Activated naive CD8-positive, alpha-beta T cell treated with anti-CD3 and anti-CD28 coated beads, Interleukin-2, amount 10 ng/mL, durations not matched to agents 7 days and 5 days (primary cell): ENCODE measurements around the gene PPHLN1. TPM values are rescaled to one million over a fixed set of nuclear protein-coding genes. Genes with fewer than 3 reads are reported as not detected.

Experiments used
- ATAC-seq: fragments of 150-1000 bp; cut with Tn5 transposase; one replicate; pipeline ENCODE4 v1.10.0; 2021; ENCODE audit warnings: low read depth, moderate library complexity
- POLR2A ChIA-PET: fragments of 350-600 bp; sonication (Branson Sonifier 250); formaldehyde crosslinking; loops from one replicate; lab custom pipeline; 2021; ENCODE audit warnings: antibody characterized with exemption; lab: Charles Lee
- DNase-seq: peaks from one replicate; pipeline ENCODE4 v3.0.0; 2021
- H3K27ac Mint-ChIP-seq: one replicate; pipeline ENCODE4 v1.8.0; 2022; ENCODE audit warnings: mild to moderate bottlenecking, mixed read lengths
- H3K27me3 Mint-ChIP-seq: one replicate; pipeline ENCODE4 v1.8.0; 2022; ENCODE audit warnings: mild to moderate bottlenecking, moderate library complexity, mixed read lengths
- H3K36me3 Mint-ChIP-seq: one replicate; pipeline ENCODE4 v1.8.0; 2021; ENCODE audit warnings: mild to moderate bottlenecking, mixed read lengths
- H3K4me1 Mint-ChIP-seq: one replicate; pipeline ENCODE4 v1.8.0; 2021; ENCODE audit warnings: mixed read lengths
- H3K4me3 Mint-ChIP-seq: one replicate; pipeline ENCODE4 v1.8.0; 2022; ENCODE audit warnings: mild to moderate bottlenecking, moderate library complexity, mixed read lengths
- H3K9me3 Mint-ChIP-seq: one replicate; pipeline ENCODE4 v1.8.0; 2021; ENCODE audit warnings: mixed read lengths
- total RNA-seq, 2 experiments: library from RNA; stranded (reverse); gene quantifications; one replicate each; pipeline ENCODE4 v1.2.3, GENCODE V29; 2021

The PPHLN1 gene
- total RNA-seq, 2 experiments from 2014 or later, result 86.3 to 91.4 TPM

DNA sequence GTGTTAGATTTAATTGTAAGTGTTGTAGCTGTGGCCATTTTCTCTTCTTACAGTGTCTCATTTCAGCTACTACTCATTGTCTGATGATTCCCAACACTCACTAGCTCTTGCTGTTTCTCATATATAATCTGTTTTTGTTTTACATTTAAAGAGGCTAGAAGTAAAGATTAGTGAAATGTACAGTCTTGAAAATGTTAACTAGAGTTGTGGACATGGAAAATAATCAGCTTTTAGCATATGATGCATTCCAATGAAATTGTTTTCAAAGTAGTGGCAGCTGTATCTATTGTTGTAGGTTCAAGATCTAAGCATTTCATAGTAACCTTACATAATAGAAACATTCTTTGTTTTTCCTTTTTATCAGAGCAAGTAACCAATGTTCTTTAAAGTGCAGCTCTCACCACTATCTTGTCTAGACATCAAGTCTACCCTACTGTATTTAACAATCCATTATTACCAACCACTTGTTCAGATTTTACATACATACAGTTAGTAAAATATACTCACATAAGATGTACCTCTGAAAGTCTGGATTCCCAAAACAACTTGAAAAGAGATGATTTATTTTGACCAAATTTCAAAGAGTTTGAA lies 76.9 kb downstream of the PPHLN1 start:
- Mint-ChIP-seq H3K9me3 (no peaks in the 10 kb centered on the region), H3K36me3 (peaks cover 28% of the 10 kb centered on the region), H3K4me3 (no peak overlapping the region), H3K27ac (no peak overlapping the region), H3K27me3 (no peaks in the 10 kb centered on the region), H3K4me1 (no peaks in the 10 kb centered on the region)
- POLR2A ChIA-PET, result no interaction called here
- no peak for DNase-seq
- ATAC-seq, result no peak

- Mint-ChIP-seq H3K36me3 (peaks cover 20% of the 10 kb centered on the region), H3K4me3 (no peak overlapping the region), H3K27ac (no peak overlapping the region), H3K27me3 (no peaks in the 10 kb centered on the region), H3K4me1 (no peaks in the 10 kb centered on the region), H3K9me3 (no peaks in the 10 kb centered on the region)
- DNase-seq, result no peak
- POLR2A ChIA-PET, result no interaction called here
- no peak for ATAC-seq
These were observed 81.3 kb downstream of the PPHLN1 start for GRCh38 chr12:42407306-42407705.

- H3K27ac Mint-ChIP-seq, result no peak overlapping the region
- H3K9me3 Mint-ChIP-seq, result no peaks in the 10 kb centered on the region
- POLR2A ChIA-PET, result no interaction called here
- no peaks in the 10 kb centered on the region for H3K4me1 Mint-ChIP-seq
- no peak for DNase-seq
- no peak for ATAC-seq
- H3K27me3 Mint-ChIP-seq, result no peaks in the 10 kb centered on the region
- no peak overlapping the region for H3K4me3 Mint-ChIP-seq
- peaks cover 26% of the 10 kb centered on the region for H3K36me3 Mint-ChIP-seq
These were observed 83.5 kb downstream of the PPHLN1 start for GRCh38 chr12:42409471-42409870.

DNA sequence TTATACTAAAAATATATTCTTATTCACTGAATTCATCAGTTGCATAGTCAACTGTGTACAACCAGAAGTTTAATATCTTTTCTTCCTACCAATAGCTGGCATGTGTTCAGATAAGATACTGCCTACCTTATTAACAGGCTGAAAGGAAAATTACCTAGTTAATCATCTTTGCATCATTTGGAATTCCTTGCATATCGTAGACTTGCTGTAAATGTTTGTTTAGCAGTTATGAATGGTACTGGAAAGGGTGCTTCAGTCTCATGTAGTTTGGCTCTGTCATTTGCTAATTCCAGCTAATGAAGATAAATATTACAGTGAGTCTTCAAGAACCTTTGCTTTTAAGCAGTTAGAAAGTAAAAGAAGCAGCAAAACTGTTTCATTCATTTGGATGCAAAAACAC lies 84.4 kb downstream of the PPHLN1 start:
- peaks cover 26% of the 10 kb centered on the region for H3K36me3 Mint-ChIP-seq
- no peaks in the 10 kb centered on the region for H3K4me1 Mint-ChIP-seq
- no peaks in the 10 kb centered on the region for H3K27me3 Mint-ChIP-seq
- no peak overlapping the region for H3K27ac Mint-ChIP-seq
- POLR2A ChIA-PET, result no interaction called here
- H3K4me3 Mint-ChIP-seq, result no peak overlapping the region
- H3K9me3 Mint-ChIP-seq, result no peaks in the 10 kb centered on the region
- ATAC-seq (no peak), DNase-seq (no peak)

DNA sequence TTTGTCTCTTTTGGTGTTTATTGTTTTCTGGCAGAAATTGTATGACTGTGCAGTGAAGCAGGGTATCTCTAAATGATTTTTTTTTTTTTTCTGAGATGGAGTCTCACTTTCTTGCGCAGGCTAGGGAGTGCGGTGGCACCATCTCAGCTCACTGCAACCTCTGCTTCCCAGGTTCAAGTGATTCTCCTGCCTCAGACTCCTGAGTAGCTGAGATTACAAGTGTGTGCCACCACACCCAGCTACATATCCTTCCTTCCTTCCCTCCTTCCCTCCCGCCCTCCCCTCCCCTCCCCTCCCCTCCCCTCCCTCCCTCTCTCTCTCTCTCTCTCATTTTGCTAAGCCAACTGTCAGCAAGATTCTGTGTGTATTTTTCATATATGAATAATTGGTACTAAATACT lies 94.4 kb downstream of the PPHLN1 start:
- Mint-ChIP-seq H3K4me1 (peaks cover 5% of the 10 kb centered on the region), H3K27ac (no peak overlapping the region), H3K36me3 (peaks cover 21% of the 10 kb centered on the region), H3K4me3 (no peak overlapping the region), H3K9me3 (no peaks in the 10 kb centered on the region), H3K27me3 (no peaks in the 10 kb centered on the region)
- DNase-seq (no peak), ATAC-seq (no peak)
- POLR2A ChIA-PET, result no interaction called here

DNA sequence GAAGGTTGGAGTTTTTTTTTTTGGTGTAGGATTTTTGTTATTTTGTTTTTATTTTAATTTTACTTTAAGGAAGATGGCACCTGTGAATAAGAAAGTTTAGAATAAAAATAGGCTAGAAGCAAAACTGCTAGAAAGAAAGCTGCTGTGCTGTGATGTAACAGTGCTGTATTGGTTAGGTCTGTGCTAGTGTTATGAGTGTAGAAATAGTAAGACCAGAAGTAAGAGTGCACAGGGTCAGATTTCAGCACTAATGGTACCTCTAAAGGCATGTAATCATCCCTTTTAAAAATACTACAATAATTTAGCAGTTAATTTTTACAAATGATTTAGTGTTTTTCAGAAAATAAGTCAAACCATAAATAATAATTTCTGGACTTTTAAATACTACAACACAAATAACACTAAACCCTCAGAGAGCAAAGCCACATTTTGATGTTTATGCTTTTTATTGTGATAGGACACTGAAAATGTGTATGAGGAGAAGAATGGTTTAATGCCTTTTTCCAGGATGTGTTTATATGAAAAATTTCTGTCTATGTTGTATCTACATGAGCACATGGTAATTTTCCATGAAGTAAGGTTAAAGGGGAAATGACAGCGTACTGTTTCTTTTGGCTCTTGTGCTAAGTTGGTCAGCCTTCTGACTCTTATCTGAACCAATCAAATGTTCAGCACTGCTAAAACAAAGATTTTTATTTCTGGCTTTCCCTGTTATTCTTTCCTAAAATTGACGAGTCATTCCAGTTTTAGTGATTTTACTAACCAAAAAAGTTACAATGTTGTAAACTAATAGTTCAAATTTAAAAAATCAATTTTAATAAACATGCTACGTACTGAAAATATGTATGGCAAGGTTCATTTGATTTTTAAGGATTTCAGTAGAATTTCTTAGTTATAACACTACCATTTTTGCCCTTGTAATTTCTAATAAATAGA lies 96.1 kb downstream of the PPHLN1 start:
- Mint-ChIP-seq H3K4me3 (no peak overlapping the region), H3K4me1 (peaks cover 8% of the 10 kb centered on the region), H3K27ac (no peak overlapping the region), H3K27me3 (no peaks in the 10 kb centered on the region), H3K36me3 (peaks cover 22% of the 10 kb centered on the region), H3K9me3 (no peaks in the 10 kb centered on the region)
- DNase-seq, result no peak
- POLR2A ChIA-PET, result no interaction called here
- no peak for ATAC-seq

GRCh38 chr12:42422785-42423184 lies 96.8 kb downstream of the PPHLN1 start:
- Mint-ChIP-seq H3K9me3 (no peaks in the 10 kb centered on the region), H3K4me1 (peaks cover 8% of the 10 kb centered on the region), H3K36me3 (peaks cover 27% of the 10 kb centered on the region), H3K27me3 (no peaks in the 10 kb centered on the region), H3K27ac (no peak overlapping the region), H3K4me3 (no peak overlapping the region)
- POLR2A ChIA-PET, result no interaction called here
- DNase-seq (no peak), ATAC-seq (no peak)

GRCh38 chr12:42426746-42427145 lies 100.8 kb downstream of the PPHLN1 start:
- Mint-ChIP-seq H3K36me3 (peaks cover 36% of the 10 kb centered on the region), H3K27me3 (no peaks in the 10 kb centered on the region), H3K9me3 (no peaks in the 10 kb centered on the region), H3K27ac (no peak overlapping the region), H3K4me3 (no peak overlapping the region), H3K4me1 (peaks cover 2% of the 10 kb centered on the region)
- POLR2A ChIA-PET, result no interaction called here
- ATAC-seq, result no peak
- DNase-seq, result no peak

DNA sequence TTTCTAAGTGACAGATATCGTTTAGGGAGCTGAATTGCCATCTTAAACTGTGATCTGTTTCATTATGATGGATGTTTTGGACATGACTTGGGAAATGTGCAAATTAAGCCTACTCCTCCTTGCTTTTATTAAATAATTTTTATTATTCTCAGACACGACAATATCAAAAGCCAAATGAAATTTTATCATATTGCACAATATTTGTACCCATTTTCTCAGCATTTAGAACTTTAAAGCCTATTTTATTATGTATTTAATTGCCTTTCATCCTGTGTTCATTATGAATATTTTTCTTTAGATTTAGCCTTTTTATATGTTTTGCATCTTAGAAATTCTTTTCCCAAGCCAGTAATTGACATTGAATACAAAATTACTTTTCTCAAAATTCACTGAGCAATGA lies 102.9 kb downstream of the PPHLN1 start:
- DNase-seq (no peak), ATAC-seq (no peak)
- Mint-ChIP-seq H3K36me3 (peaks cover 50% of the 10 kb centered on the region), H3K27ac (no peak overlapping the region), H3K27me3 (no peaks in the 10 kb centered on the region), H3K4me3 (no peak overlapping the region), H3K4me1 (peaks cover 2% of the 10 kb centered on the region), H3K9me3 (no peaks in the 10 kb centered on the region)
- POLR2A ChIA-PET, result no interaction called here

GRCh38 chr12:42432517-42433140 lies 106.7 kb downstream of the PPHLN1 start:
- POLR2A ChIA-PET, result no interaction called here
- DNase-seq (no peak), ATAC-seq (no peak)
- H3K27ac Mint-ChIP-seq, result no peak overlapping the region
- H3K27me3 Mint-ChIP-seq, result no peaks in the 10 kb centered on the region
- no peak overlapping the region for H3K4me3 Mint-ChIP-seq
- H3K9me3 Mint-ChIP-seq, result no peaks in the 10 kb centered on the region
- H3K36me3 Mint-ChIP-seq, result peaks cover 38% of the 10 kb centered on the region
- H3K4me1 Mint-ChIP-seq, result no peaks in the 10 kb centered on the region

DNA sequence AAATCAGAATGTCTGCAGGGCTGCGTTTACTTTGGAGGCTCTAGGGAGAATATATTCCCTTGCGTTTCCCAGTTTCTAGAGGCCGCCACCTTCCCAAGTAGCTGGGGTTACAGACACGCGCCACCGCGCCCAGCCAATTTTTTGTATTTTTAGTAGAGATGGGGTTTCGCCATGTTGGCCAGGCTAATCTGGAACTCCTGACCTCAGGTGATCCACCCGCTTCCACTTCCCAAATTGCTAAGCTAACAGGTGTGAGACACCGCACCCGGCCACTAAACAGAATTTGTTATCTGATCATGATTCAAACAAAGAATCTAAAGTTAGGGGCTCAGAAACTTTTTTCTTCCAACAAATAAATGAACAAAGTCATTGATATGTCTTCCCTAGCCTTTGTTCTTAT lies 114.6 kb downstream of the PPHLN1 start:
- ATAC-seq (no peak), DNase-seq (no peak)
- no peaks in the 10 kb centered on the region for H3K4me1 Mint-ChIP-seq
- POLR2A ChIA-PET, result no interaction called here
- H3K36me3 Mint-ChIP-seq, result peaks cover 47% of the 10 kb centered on the region
- H3K9me3 Mint-ChIP-seq, result peaks cover 7% of the 10 kb centered on the region
- no peaks in the 10 kb centered on the region for H3K27me3 Mint-ChIP-seq
- no peak overlapping the region for H3K27ac Mint-ChIP-seq
- H3K4me3 Mint-ChIP-seq, result no peak overlapping the region

DNA sequence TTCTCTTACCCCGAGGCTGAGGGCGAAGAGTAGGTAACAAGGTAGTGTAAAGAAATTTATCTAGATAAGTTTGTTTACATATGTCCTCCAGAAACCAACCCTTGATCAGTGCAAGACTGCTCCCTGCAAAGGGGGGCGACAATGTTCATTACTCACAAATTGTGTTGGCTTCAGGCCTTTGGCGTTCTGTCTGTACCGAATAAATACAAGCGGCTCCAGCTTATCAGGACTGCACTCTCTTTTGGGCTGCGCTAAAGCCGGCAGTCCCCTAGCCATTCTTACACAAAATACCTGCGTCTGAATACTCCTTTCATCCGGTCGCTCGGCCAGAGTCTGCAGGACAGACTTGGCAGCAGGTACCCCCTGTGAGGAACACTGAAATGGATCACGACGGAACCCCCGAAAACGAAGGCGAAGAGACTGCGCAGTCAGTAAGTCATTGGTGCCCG lies 116.4 kb downstream of the PPHLN1 start:
- Mint-ChIP-seq H3K9me3 (peaks cover 7% of the 10 kb centered on the region), H3K27me3 (no peaks in the 10 kb centered on the region), H3K27ac (no peak overlapping the region), H3K4me3 (no peak overlapping the region), H3K4me1 (no peaks in the 10 kb centered on the region), H3K36me3 (peaks cover 47% of the 10 kb centered on the region)
- POLR2A ChIA-PET, result no interaction called here
- no peak for ATAC-seq
- no peak for DNase-seq

DNA sequence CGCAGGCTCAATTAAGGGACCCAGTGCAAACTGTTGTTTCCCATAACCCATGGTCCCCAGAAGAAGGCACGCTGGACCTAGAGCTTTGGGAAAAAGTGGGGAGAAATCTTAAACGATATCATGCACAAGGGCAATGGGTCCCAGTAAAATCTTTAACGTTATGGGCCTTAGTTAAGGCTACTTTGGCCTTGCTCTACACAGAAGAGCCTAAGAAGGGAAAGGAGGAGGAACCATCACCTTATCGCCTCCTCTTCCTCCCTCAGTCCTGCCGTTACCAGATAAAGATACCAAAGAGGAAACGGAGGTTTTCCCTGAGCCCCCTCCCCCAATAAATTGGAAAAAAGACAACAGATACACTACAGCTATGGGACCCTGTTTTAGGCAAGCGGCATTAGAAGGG lies 116.9 kb downstream of the PPHLN1 start:
- peaks cover 48% of the 10 kb centered on the region for H3K36me3 Mint-ChIP-seq
- H3K4me3 Mint-ChIP-seq, result no peak overlapping the region
- no peaks in the 10 kb centered on the region for H3K27me3 Mint-ChIP-seq
- DNase-seq, result no peak
- H3K9me3 Mint-ChIP-seq, result peaks cover 7% of the 10 kb centered on the region
- POLR2A ChIA-PET, result no interaction called here
- H3K4me1 Mint-ChIP-seq, result no peaks in the 10 kb centered on the region
- no peak overlapping the region for H3K27ac Mint-ChIP-seq
- ATAC-seq, result no peak
